Suprapubic skin (tissue), 4 donors: ENCODE data around the gene HSD3B1. TPM values are rescaled to one million over a fixed set of nuclear protein-coding genes. Genes with fewer than 3 reads are reported as not detected.

Experiments used
- DNase-seq, 2 donors: peaks; one replicate each; pipeline ENCODE4 v3.0.0-alpha.2; 2019; ENCODE audit warnings: low spot score in 2 of 2
- H3K27ac ChIP-seq: fragments of 200-600 bp; sonication (generic); one replicate; pipeline ENCODE4 v1.5.1; 2019
- H3K27me3 ChIP-seq: fragments of 200-600 bp; sonication (generic); one replicate; pipeline ENCODE4 v1.5.1; 2019
- H3K36me3 ChIP-seq: fragments of 200-600 bp; sonication (generic); one replicate; pipeline ENCODE4 v1.5.1; 2019
- H3K4me1 ChIP-seq: fragments of 200-600 bp; sonication (generic); one replicate; pipeline ENCODE4 v1.5.1; 2019
- H3K4me3 ChIP-seq: fragments of 200-600 bp; sonication (generic); one replicate; pipeline ENCODE4 v1.5.1; 2019; ENCODE audit warnings: mild to moderate bottlenecking
- H3K9me3 ChIP-seq: fragments of 200-600 bp; sonication (generic); one replicate; pipeline ENCODE4 v1.5.1; 2019
- EP300 ChIP-seq: sonication (generic); formaldehyde crosslinking; IDR thresholded peaks from one replicate; pipeline ENCODE4 v1.6.1; 2017; ENCODE audit warnings: antibody characterized with exemption
- POLR2A ChIP-seq, 2 donors: fragments of 450-650 bp; IDR thresholded peaks; one replicate each; pipeline ENCODE4 v1.6.1; 2017; ENCODE audit warnings: antibody characterized with exemption in 2 of 2, mild to moderate bottlenecking in 2 of 2, moderate library complexity in 2 of 2
- POLR2AphosphoS5 ChIP-seq, 3 donors: sonication (generic); formaldehyde crosslinking; IDR thresholded peaks; one replicate each; pipeline ENCODE4 v1.6.1; 2017; ENCODE audit warnings: antibody characterized with exemption in 3 of 3
- WGBS: methylation state at CpG from one replicate; pipeline ENCODE4 v1.1.5; 2018; 5-methylcytosine and 5-hydroxymethylcytosine counted together
- total RNA-seq, 4 donors: library from RNA; depleted of rRNA; stranded (reverse); fragments of >200 nt; gene quantifications; one replicate each; pipeline ENCODE4 v1.1.0, GENCODE V29; 2016
- TF ChIP-seq, protein P1 (sequence below), 2 donors: fragments of 200-600 bp in 1 of 2; fragments of 450-650 bp in 1 of 2; sonication (generic) in 1 of 2; IDR thresholded peaks; one replicate each; pipeline ENCODE4 v1.5.1; 2016 to 2019; ENCODE audit warnings: antibody characterized with exemption in 2 of 2, mild to moderate bottlenecking in 1 of 2, moderate library complexity in 1 of 2

Gene HSD3B1
- total RNA-seq, 4 donors from 2014 or later = 2.9 to 20.1 (median 5.6) TPM

DNA sequence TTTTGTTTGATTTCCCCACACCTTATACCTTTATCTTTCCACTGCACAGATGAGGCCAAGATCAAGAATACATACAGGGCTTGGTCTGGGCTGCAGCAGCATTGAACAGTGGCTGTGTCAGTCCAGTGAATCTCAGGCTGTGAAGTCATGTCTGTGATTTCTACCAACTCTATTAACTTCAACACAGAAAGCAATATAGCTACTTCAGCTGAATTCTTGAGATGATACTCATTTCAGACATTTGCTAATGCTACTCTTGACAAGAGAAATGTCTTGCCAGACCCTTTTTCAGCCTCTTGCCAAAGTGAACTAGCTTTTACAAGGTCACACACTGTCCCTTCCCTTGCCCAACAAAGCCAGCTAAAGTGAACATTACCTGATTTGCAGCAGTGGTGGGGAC, 25.1 kb upstream of the HSD3B1 start:
- TF ChIP-seq, protein P1, sequence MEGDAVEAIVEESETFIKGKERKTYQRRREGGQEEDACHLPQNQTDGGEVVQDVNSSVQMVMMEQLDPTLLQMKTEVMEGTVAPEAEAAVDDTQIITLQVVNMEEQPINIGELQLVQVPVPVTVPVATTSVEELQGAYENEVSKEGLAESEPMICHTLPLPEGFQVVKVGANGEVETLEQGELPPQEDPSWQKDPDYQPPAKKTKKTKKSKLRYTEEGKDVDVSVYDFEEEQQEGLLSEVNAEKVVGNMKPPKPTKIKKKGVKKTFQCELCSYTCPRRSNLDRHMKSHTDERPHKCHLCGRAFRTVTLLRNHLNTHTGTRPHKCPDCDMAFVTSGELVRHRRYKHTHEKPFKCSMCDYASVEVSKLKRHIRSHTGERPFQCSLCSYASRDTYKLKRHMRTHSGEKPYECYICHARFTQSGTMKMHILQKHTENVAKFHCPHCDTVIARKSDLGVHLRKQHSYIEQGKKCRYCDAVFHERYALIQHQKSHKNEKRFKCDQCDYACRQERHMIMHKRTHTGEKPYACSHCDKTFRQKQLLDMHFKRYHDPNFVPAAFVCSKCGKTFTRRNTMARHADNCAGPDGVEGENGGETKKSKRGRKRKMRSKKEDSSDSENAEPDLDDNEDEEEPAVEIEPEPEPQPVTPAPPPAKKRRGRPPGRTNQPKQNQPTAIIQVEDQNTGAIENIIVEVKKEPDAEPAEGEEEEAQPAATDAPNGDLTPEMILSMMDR (IDR thresholded peaks at IDR 0.05) = no peak
- TF ChIP-seq POLR2AphosphoS5 (IDR thresholded peaks at IDR 0.05) = no peak
- no peak for TF ChIP-seq EP300
- TF ChIP-seq POLR2A (IDR thresholded peaks at IDR 0.05) = no peak
- Histone ChIP-seq H3K36me3 (no peaks in the 10 kb centered on the region), H3K4me3 (no peak overlapping the region), H3K4me1 (peaks cover 8% of the 10 kb centered on the region), H3K9me3 (no peaks in the 10 kb centered on the region), H3K27me3 (no peaks in the 10 kb centered on the region), H3K27ac (no peak overlapping the region)
- DNase-seq = no peak

DNA sequence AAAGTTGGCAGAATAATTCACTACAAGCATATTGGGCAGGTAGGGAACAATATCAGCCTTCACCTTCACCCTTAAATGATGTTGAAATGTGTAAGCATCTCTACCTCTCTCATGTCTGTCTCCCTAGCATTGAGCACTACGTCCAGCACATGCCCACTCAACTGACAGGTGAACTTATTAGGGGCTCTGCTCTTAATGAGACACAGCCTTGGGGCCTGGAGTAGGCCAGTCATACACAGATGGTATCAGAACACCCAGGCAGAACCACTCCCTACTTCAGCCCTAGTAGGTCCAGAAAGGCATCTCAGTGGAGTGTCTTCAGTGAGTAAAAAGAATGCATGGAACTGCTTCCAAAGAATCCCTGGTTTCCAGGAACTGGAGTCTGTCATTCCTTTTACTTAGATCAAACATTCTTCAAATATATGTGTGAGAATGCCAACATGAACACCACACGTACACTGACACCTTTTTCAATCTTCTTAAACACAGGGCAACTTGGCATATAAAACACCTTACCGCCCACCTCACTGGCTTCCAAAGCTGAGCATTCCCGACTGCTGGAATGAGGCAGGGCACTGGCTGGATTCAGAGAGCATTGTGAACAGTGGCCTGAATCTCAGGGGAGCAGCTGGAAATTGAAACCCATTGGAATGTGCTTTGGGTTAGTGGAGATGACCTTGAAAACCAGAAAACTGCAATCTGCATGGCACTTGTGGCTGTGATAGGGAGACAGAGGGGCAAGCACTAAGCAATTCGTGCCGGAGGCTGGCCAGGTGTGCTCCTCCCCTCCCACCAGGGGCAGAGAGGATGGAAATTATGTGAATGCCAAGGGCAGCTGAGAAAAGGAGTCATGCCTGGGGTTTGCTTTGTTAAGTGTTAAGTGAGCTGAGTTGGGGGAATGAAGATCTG, 24.2 kb upstream of the HSD3B1 start:
- 77% methylated on average over 6 of the region's 6 CpGs for WGBS
- no peak for TF ChIP-seq POLR2A (IDR thresholded peaks at IDR 0.05)
- no peak for TF ChIP-seq EP300
- H3K4me1 ChIP-seq = peaks cover 8% of the 10 kb centered on the region
- no peak overlapping the region for H3K27ac ChIP-seq
- no peaks in the 10 kb centered on the region for H3K36me3 ChIP-seq
- no peak for DNase-seq
- no peak overlapping the region for H3K4me3 ChIP-seq
- H3K9me3 ChIP-seq = no peaks in the 10 kb centered on the region
- no peaks in the 10 kb centered on the region for H3K27me3 ChIP-seq

DNA sequence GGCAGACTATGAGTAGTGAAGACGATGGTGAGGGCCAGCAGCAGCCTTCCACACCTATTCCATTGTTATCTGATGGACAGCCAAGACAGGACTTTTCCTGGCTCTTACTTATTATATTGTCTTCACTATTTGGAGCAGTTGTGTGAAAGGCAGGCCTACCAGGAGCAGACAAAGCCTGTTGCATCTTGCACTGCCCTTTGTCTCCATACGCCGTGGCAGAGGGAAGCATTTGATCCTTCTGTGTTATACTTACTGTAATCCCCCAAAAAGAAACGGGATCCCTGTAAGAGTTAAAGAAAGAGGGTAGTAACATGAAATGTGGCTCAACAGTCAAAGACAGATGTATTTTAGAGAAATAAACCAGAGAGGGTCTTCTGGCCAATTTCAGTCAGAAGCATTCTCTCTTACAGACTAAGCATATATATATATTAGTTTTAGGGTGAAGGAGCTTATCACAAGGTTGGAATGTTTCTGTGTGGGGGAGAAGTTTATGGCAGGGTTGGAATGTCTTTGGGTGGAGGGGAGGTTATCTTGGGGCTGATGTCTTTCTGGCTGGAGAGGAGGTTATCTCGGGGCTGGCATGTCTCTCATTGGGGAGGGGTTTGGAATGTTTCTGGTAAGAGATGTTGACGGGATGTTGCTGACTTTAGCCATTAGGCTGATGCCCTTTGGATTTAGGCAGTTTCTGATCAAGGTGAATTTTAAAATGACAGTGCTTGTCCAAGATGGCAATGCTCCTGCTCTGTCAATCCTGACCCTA, 23.4 kb upstream of the HSD3B1 start:
- no peak overlapping the region for H3K4me3 ChIP-seq
- no peak overlapping the region for H3K27ac ChIP-seq
- no peaks in the 10 kb centered on the region for H3K36me3 ChIP-seq
- H3K9me3 ChIP-seq = no peaks in the 10 kb centered on the region
- no peak for DNase-seq
- no peaks in the 10 kb centered on the region for H3K27me3 ChIP-seq
- WGBS = 87% methylated on average over 6 of the region's 6 CpGs
- TF ChIP-seq POLR2AphosphoS5 (IDR thresholded peaks at IDR 0.05) (no peak), EP300 (no peak), POLR2A (IDR thresholded peaks at IDR 0.05) (no peak)
- TF ChIP-seq, protein P1 (IDR thresholded peaks at IDR 0.05) = no peak
- H3K4me1 ChIP-seq = peaks cover 8% of the 10 kb centered on the region

DNA sequence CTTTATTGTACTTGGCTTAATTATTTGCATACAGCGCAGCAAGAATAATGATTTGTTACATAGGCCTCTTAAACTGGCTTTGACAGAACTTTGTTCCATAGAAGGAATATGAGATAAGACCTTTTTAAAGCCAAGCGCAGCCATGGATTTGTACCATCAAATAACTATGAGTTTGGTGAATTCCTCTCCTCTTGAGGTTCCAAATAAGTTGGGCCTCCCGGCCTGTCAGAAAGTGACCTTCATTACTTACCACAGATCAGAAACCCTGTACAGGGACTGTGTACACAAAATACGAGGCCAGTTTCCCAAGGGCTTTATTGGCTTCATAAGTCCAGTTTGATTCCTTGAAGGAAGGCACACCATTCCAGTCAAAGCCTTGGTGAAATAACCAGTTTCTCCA, 21.8 kb upstream of the HSD3B1 start:
- Histone ChIP-seq H3K36me3 (no peaks in the 10 kb centered on the region), H3K27me3 (no peaks in the 10 kb centered on the region), H3K4me3 (no peak overlapping the region), H3K27ac (no peak overlapping the region), H3K4me1 (peaks cover 8% of the 10 kb centered on the region), H3K9me3 (no peaks in the 10 kb centered on the region)
- TF ChIP-seq POLR2AphosphoS5 (IDR thresholded peaks at IDR 0.05) = no peak
- no peak for TF ChIP-seq POLR2A (IDR thresholded peaks at IDR 0.05)
- TF ChIP-seq EP300 = no peak
- TF ChIP-seq, protein P1 (IDR thresholded peaks at IDR 0.05) = no peak
- WGBS = 93% methylated on average over 4 of the region's 4 CpGs
- DNase-seq = no peak

DNA sequence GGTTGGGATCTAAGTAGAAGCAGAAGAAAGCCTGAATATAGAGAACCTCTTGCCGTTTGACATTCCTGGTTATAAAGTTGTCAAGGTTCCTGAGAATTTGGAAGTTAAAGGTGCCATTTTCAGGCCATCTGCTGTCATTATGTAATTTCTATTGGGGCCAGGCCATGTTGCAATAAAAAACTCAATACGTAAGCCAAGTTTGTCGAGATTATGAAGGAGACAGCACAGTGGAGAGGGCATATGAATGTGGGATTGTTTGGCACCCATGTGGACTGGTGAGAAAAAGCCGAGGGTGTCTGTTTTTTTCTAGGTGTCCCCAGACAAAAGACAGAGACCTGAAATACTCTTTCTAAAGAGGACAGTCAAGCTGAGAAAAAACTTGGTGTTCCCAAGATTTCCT, 18.8 kb upstream of the HSD3B1 start:
- TF ChIP-seq, protein P1 (IDR thresholded peaks at IDR 0.05) = no peak
- TF ChIP-seq POLR2AphosphoS5 (IDR thresholded peaks at IDR 0.05) = no peak
- no peak for TF ChIP-seq POLR2A (IDR thresholded peaks at IDR 0.05)
- no peak for TF ChIP-seq EP300
- 43% methylated on average over 4 of the region's 4 CpGs for WGBS
- Histone ChIP-seq H3K27ac (no peak overlapping the region), H3K36me3 (no peaks in the 10 kb centered on the region), H3K9me3 (no peaks in the 10 kb centered on the region), H3K4me3 (no peak overlapping the region), H3K27me3 (no peaks in the 10 kb centered on the region), H3K4me1 (no peaks in the 10 kb centered on the region)
- no peak for DNase-seq
